ENCODE measurements around the gene BRME1.
A peak's percentile ranks its signal among the peaks of the same experiment; 100 is the strongest.

BRME1 gene

DNA sequence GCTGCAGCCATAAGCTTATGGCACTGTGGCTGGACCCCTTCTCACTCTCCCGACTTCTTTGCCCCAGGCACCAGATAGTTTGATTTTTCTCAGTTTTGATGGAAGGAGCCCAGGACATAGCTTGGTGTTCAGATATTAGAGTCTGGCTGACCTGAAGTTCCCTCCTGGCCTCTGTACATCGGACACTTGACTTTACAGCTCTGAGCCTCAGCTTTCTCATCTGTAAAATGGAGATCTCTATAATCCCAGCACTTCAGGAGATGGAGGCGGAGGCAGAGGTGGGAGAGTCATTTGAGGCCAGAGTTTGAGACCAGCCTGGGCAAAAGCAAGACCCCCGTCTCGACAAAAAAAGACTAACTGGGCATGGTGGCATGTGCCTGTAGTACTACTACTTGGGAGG, 993 bp upstream of the BRME1 start:
- peak overlapping the region; percentile 81 for H3K4me3 ChIP-seq (ENCODE audit: low read depth, low read length)
- TF ChIP-seq CTCF (IDR thresholded peaks at IDR 0.05; ENCODE audit: low read depth, low read length, missing control alignments): no peak
- in situ Hi-C loops (cut with HindIII; ENCODE audit: low sequenced_read_pairs): no loop called here
- no peak for DNase-seq (ENCODE audit: low read depth)

DNA sequence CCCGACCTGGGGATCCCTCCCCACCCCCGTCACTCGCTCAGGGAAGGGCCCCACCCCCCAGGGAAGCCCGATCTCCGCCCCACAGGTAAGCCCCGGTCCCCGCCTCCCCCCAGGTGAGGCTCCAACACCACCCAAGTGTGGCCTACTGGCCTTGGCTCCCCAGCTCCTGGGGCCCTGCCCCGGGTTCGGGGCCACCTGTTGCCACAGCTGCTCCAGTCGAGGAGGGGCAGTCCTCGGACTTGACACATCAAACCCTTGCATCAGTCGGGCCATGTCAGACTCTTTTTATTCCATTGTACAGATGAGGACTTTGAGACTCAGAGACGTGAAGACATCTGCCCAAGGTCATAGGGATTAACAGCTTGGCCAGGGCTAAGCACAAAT, 596 bp upstream of the BRME1 start:
- DNase-seq (ENCODE audit: low read depth): no peak

DNA sequence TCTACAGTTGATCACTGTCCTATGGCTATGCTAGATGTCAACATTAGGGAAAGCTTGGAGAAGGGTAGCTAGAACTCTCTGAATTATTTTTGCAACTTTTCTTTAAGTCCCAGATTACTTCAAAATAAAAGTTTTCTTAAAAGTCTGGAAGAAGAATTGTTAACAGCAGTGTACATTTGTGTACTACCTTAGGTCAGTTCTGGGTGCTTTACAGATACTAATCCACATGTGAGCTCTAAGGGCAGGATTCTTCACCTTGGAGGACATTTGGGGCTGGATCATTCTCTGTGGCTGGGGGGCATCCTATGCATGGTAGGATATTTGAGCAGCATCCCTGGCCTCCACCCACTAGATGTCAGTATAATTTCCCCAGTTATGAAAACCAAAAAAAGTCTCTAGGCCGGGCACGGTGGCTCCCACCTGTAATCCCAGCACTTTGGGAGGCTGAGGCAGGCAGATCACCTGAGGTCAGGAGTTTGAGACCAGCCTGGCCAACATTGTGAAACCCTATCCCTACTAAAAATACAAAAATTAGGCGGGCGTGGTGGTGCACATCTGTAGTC, 2.8 kb downstream of the BRME1 start:
- no peak overlapping the region for H3K4me3 ChIP-seq (ENCODE audit: low read depth, low read length)
- in situ Hi-C loops (cut with HindIII; ENCODE audit: low sequenced_read_pairs): no loop called here
- DNase-seq (ENCODE audit: low read depth): no peak
- TF ChIP-seq CTCF (IDR thresholded peaks at IDR 0.05; ENCODE audit: low read depth, low read length, missing control alignments): peak; percentile 28

More for the DNA sequence above, 596 bp upstream of the BRME1 start:
- in situ Hi-C loops (cut with HindIII; ENCODE audit: low sequenced_read_pairs): no loop called here
- no peak for TF ChIP-seq CTCF (IDR thresholded peaks at IDR 0.05; ENCODE audit: low read depth, low read length, missing control alignments)
- H3K4me3 ChIP-seq (ENCODE audit: low read depth, low read length): peak overlapping the region; percentile 81

DNA sequence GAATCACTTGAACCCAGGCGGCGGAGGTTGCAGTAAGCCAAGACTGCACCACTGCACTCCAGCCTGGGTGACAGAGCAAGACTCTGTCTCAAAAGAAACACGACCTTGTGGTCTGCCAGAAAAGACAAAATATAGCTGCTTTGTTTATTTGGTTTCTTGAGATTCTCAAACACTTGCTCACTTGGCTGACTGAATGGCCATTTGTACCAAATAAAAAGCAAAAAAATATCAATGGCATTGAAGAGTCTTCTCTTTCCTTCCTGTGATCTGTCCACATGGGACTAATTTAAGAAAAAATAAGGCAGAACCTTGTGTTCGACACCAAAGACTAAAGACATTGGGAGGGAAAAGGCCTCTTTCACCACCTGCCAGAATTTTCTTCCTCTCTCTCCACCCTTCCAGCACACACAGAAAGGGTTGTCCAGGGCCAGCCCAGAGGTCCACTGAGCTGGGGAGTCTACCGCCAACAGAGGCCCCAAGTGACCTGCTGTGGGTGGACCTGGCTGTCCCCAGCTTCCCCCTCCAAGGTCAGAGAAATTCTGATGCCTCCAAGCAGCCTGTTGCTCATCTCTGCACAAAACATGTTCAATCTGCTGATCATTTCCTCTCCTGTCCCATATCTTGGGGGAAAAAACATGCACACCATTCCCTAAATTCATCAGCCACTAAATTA, 5.9 kb downstream of the BRME1 start:
- in situ Hi-C loops (cut with HindIII; ENCODE audit: low sequenced_read_pairs): no loop called here
- H3K4me3 ChIP-seq (ENCODE audit: low read depth, low read length): no peak overlapping the region
- no peak for DNase-seq (ENCODE audit: low read depth)
- TF ChIP-seq CTCF (IDR thresholded peaks at IDR 0.05; ENCODE audit: low read depth, low read length, missing control alignments): no peak

DNA sequence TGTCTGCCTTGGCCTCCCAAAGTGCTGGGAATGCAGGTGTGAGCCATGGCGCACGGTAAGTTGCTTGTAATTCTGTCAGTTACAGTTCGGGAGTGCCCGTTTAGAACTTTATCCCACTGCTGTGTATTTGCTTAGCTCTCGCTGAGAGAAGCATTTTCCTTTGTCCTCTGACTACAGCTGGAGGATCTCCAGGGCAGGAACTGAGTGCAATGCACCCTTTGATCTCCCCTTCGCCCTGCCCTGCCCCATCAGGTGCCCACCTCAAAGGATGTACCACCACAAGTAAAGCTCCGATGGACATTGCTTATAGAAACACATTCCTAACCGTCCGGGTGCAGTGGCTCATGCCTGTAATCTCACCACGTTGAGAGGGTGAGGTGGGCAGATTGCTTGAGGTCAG, 6.5 kb downstream of the BRME1 start:
- in situ Hi-C loops (cut with HindIII; ENCODE audit: low sequenced_read_pairs): no loop called here
- no peak overlapping the region for H3K4me3 ChIP-seq (ENCODE audit: low read depth, low read length)
- no peak for TF ChIP-seq CTCF (IDR thresholded peaks at IDR 0.05; ENCODE audit: low read depth, low read length, missing control alignments)
- DNase-seq (ENCODE audit: low read depth): no peak

- in situ Hi-C loops (cut with HindIII; ENCODE audit: low sequenced_read_pairs): no loop called here
- H3K4me3 ChIP-seq (ENCODE audit: low read depth, low read length): no peak overlapping the region
- TF ChIP-seq CTCF (IDR thresholded peaks at IDR 0.05; ENCODE audit: low read depth, low read length, missing control alignments): no peak
- DNase-seq (ENCODE audit: low read depth): no peak
These were observed 9.7 kb downstream of the BRME1 start for GRCh38 chr19:13896227-13896626.
